Panc1 (cell line): ENCODE results near the gene GMDS.

Source experiments
- POLR2AphosphoS5 ChIP-seq: IDR thresholded peaks from 2 replicates; pipeline ENCODE4 v1.6.1; 2012; ENCODE audit warnings: mild to moderate bottlenecking, low read depth, low read length, moderate library complexity
- SIN3A ChIP-seq: IDR thresholded peaks from 2 replicates; pipeline ENCODE4 v1.6.1; 2012; ENCODE audit warnings: low read depth, mild to moderate bottlenecking, low read length, moderate library complexity, borderline replicate concordance; ENCODE audit not compliant: insufficient read depth
- TCF7L2 ChIP-seq: IDR thresholded peaks from 2 replicates; pipeline ENCODE4 v1.6.1; 2011; ENCODE audit warnings: mild to moderate bottlenecking, low read depth, low read length, inconsistent platforms
- TF ChIP-seq, protein P1 (sequence below): fragments of 450-650 bp; IDR thresholded peaks from 2 replicates; pipeline ENCODE4 v1.5.1; 2017; ENCODE audit warnings: mild to moderate bottlenecking
- TF ChIP-seq, protein P2 (sequence below), 2 experiments: IDR thresholded peaks; 2 replicates each; pipeline ENCODE4 v1.6.1; 2011 to 2012; ENCODE audit warnings: low read depth in 2 of 2, control low read depth in 1 of 2, low read length in 1 of 2, mild to moderate bottlenecking in 1 of 2, moderate library complexity in 1 of 2; ENCODE audit not compliant: insufficient read depth in 1 of 2

DNA sequence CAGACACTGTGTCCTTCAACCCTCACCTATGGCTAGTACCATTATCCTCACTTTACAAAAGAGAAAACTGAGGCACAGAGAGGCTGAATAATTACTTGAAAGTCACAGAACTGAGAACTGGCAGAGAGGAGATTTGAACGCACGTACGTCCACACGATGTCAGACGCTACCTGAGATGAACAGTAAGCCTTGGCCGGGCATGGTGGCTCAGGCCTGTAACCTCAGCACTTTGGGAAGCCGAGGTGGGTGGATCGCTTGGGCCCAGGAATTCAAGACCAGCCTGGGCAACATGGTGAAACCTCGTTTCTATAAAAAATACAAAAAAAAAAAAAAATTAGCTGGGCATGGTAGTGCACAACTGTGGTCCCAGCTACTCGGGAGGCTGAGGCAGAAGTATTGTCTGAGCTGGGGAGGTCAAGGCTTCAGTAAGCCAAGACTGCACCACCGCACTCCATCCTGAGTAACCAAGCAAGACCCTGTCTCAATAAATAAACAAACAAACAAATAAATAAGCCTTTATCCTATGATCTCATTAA is 20.5 kb downstream of the GMDS start:
- TF ChIP-seq, protein P1, sequence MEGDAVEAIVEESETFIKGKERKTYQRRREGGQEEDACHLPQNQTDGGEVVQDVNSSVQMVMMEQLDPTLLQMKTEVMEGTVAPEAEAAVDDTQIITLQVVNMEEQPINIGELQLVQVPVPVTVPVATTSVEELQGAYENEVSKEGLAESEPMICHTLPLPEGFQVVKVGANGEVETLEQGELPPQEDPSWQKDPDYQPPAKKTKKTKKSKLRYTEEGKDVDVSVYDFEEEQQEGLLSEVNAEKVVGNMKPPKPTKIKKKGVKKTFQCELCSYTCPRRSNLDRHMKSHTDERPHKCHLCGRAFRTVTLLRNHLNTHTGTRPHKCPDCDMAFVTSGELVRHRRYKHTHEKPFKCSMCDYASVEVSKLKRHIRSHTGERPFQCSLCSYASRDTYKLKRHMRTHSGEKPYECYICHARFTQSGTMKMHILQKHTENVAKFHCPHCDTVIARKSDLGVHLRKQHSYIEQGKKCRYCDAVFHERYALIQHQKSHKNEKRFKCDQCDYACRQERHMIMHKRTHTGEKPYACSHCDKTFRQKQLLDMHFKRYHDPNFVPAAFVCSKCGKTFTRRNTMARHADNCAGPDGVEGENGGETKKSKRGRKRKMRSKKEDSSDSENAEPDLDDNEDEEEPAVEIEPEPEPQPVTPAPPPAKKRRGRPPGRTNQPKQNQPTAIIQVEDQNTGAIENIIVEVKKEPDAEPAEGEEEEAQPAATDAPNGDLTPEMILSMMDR = no peak
- TF ChIP-seq SIN3A = no peak
- no peak for TF ChIP-seq POLR2AphosphoS5
- TF ChIP-seq, protein P2, sequence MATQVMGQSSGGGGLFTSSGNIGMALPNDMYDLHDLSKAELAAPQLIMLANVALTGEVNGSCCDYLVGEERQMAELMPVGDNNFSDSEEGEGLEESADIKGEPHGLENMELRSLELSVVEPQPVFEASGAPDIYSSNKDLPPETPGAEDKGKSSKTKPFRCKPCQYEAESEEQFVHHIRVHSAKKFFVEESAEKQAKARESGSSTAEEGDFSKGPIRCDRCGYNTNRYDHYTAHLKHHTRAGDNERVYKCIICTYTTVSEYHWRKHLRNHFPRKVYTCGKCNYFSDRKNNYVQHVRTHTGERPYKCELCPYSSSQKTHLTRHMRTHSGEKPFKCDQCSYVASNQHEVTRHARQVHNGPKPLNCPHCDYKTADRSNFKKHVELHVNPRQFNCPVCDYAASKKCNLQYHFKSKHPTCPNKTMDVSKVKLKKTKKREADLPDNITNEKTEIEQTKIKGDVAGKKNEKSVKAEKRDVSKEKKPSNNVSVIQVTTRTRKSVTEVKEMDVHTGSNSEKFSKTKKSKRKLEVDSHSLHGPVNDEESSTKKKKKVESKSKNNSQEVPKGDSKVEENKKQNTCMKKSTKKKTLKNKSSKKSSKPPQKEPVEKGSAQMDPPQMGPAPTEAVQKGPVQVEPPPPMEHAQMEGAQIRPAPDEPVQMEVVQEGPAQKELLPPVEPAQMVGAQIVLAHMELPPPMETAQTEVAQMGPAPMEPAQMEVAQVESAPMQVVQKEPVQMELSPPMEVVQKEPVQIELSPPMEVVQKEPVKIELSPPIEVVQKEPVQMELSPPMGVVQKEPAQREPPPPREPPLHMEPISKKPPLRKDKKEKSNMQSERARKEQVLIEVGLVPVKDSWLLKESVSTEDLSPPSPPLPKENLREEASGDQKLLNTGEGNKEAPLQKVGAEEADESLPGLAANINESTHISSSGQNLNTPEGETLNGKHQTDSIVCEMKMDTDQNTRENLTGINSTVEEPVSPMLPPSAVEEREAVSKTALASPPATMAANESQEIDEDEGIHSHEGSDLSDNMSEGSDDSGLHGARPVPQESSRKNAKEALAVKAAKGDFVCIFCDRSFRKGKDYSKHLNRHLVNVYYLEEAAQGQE (IDR thresholded peaks at IDR 0.05; ENCODE audit: insufficient read depth in 1 of 2, low read depth in 2 of 2, low read length in 1 of 2) = no peak
- no peak for TF ChIP-seq TCF7L2
